Measurements from ENCODE around the gene PTPRA. TPM values are rescaled to one million over a fixed set of nuclear protein-coding genes. Genes with fewer than 3 reads are reported as not detected.
A peak's percentile ranks its signal among the peaks of the same experiment; 100 is the strongest.

Gene PTPRA
- total and polyA plus RNA-seq, 2 of the 8 experiments (the other 6 are each of a cell fraction or from before 2014, with no cell fraction given): 47.7 to 51.3 TPM

- Histone ChIP-seq H3K23ac (ENCODE audit: insufficient read length) (no peak overlapping the region), H3K14ac (ENCODE audit: insufficient read length) (no peak overlapping the region), H3K4me3 (ENCODE audit: extremely low read depth in 1 of 4, insufficient read depth in 2 of 4, low read depth in 3 of 4, low read length in 4 of 4) (peak overlapping the region; percentile 6 to 63 (median 18); a peak in 6 of 8 replicates), H4K91ac (replicated peaks; ENCODE audit: insufficient read length, low read length) (no peak overlapping the region), H2BK12ac (ENCODE audit: low read depth, low read length) (0 out of 2 replicates have a peak overlapping the region, but pooled peaks have one; percentile 23), H3K56ac (replicated peaks; ENCODE audit: insufficient read length, low read depth, low read length) (no peak overlapping the region), H3K9me3 (ENCODE audit: insufficient read depth in 2 of 2, low read depth in 1 of 2, low read length in 1 of 2) (no peaks in the 10 kb centered on the region), H2BK15ac (ENCODE audit: low read length) (no peak overlapping the region), H2BK5ac (ENCODE audit: low read depth, low read length) (no peak overlapping the region), H3K18ac (ENCODE audit: extremely low read depth, low read length) (peak overlapping the region; percentile 81), H4K20me1 (replicated peaks in 1 of 2; ENCODE audit: control insufficient read depth in 1 of 2, insufficient read depth in 2 of 2, low read length in 2 of 2) (no peaks in the 10 kb centered on the region), H3K36me3 (ENCODE audit: control insufficient read depth in 2 of 4, insufficient read depth in 4 of 4, low read length in 3 of 4) (no peaks in the 10 kb centered on the region), H4K8ac (ENCODE audit: extremely low read depth, insufficient read depth, low read length) (no peak overlapping the region), H3K79me2 (ENCODE audit: control insufficient read depth in 1 of 2, insufficient read depth in 2 of 2, low read length in 2 of 2) (no peaks in the 10 kb centered on the region), H3K4me2 (ENCODE audit: insufficient read depth in 1 of 2, low read depth in 2 of 2, low read length in 2 of 2) (peak overlapping the region; percentile 62 to 86), H2AFZ (ENCODE audit: low read length) (peak overlapping the region; percentile 93; the same call in 1 of the 2 replicates), H2AK5ac (ENCODE audit: low read depth, low read length) (no peak overlapping the region), H4K5ac (ENCODE audit: insufficient read length, low read depth, low read length) (no peak overlapping the region), H3K27ac (ENCODE audit: low read depth, low read length) (no peak overlapping the region), H3K4ac (replicated peaks; ENCODE audit: insufficient read length, low read depth, low read length) (no peak overlapping the region), H3K9ac (replicated peaks in 1 of 4; ENCODE audit: extremely low read depth in 1 of 4, low read depth in 3 of 4, low read length in 3 of 4) (no peak overlapping the region), H3K23me2 (ENCODE audit: low read depth, low read length) (peaks cover 11% of the 10 kb centered on the region; the same call in 1 of the 2 replicates), H3K4me1 (replicated peaks in 1 of 4; ENCODE audit: control insufficient read depth in 3 of 4, insufficient read depth in 4 of 4, low read length in 3 of 4) (peaks cover 0 to 8% (median 6%) of the 10 kb centered on the region in 4 experiments; a peak in 5 of 7 replicates), H3K79me1 (ENCODE audit: low read depth, low read length) (no peaks in the 10 kb centered on the region), H2BK20ac (ENCODE audit: low read length) (no peak overlapping the region), H2BK120ac (replicated peaks; ENCODE audit: low read depth, low read length) (no peak overlapping the region), H3K27me3 (replicated peaks in 1 of 4; ENCODE audit: control insufficient read depth in 3 of 4, extremely low read depth in 1 of 4, insufficient read depth in 3 of 4, low read length in 3 of 4) (peaks cover 27 to 43% (median 37%) of the 10 kb centered on the region in 4 experiments)
- POLR2A ChIA-PET (ENCODE audit: partially characterized antibody): interaction anchor here (2.7 kb wide), 1 partner anchor 10 kb away, joined by 14 read pairs; no protein-coding TSS in a partner anchor
- TF ChIP-seq, protein P1, sequence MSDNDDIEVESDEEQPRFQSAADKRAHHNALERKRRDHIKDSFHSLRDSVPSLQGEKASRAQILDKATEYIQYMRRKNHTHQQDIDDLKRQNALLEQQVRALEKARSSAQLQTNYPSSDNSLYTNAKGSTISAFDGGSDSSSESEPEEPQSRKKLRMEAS (IDR thresholded peaks at IDR 0.05): 0 out of 2 replicates have a peak, but pooled peaks have one; percentile 15
- TF ChIP-seq EZH2 (IDR thresholded peaks at IDR 0.05; ENCODE audit: low read depth, low read length, severe bottlenecking): peak; percentile 88
- peak; percentile 87 for TF ChIP-seq KDM4A (IDR thresholded peaks at IDR 0.05; ENCODE audit: low read depth, low read length, severe bottlenecking)
- no peak for TF ChIP-seq BACH1 (IDR thresholded peaks at IDR 0.05; ENCODE audit: low read length)
- TF ChIP-seq SP2 (IDR thresholded peaks at IDR 0.05; ENCODE audit: low read length): no peak
- peak; percentile 95 for TF ChIP-seq SUZ12 (IDR thresholded peaks at IDR 0.05; ENCODE audit: low read length)
- no peak for TF ChIP-seq EGR1 (IDR thresholded peaks at IDR 0.05; ENCODE audit: borderline replicate concordance, low read depth, low read length)
- TF ChIP-seq RNF2 (IDR thresholded peaks at IDR 0.05; ENCODE audit: borderline replicate concordance, low read depth, low read length, missing control alignments, poor library complexity, severe bottlenecking): peak; percentile 25
- no peak for TF ChIP-seq SIN3A (conservative IDR thresholded peaks at IDR 0.05 in 1 of 2, IDR thresholded peaks at IDR 0.05 in 1 of 2; ENCODE audit: low read depth in 1 of 2, low read length in 2 of 2)
- TF ChIP-seq BCL11A (IDR thresholded peaks at IDR 0.05; ENCODE audit: low read depth in 2 of 2, low read length in 2 of 2): no peak
- FAIRE-seq (no peak), DNase-seq (ENCODE audit: low read depth in 1 of 2, low spot score in 2 of 2) (no peak)
- CTCF ChIA-PET (ENCODE audit: partially characterized antibody): interaction anchor here (0.6 to 0.9 kb wide), 3 partner anchors 25 to 1171 kb away, joined by 3 to 4 read pairs (median 4); no protein-coding TSS in a partner anchor
- WGBS, 2 experiments (ENCODE audit: extremely low coverage in 1 of 2, insufficient coverage in 1 of 2, insufficient read length in 1 of 2, insufficient replicate concordance in 2 of 2, low coverage in 1 of 2, low lambda C conversion rate in 2 of 2, missing lambda C conversion rate in 1 of 2): 20% methylated on average over 28 of the region's 71 CpGs; no CpG with 5 or more reads in 1 of the 2 experiments
These were observed 209.1 kb downstream of the PTPRA start for GRCh38 chr20:3082306-3082951.
